ENCODE measurements around the gene FHAD1.

- TF ChIP-seq TEAD4 (IDR thresholded peaks at IDR 0.05) = no peak
- TF ChIP-seq YY1 (IDR thresholded peaks at IDR 0.05; ENCODE audit: low read depth) = no peak
- TF ChIP-seq EP300 (IDR thresholded peaks at IDR 0.05; ENCODE audit: borderline replicate concordance) = no peak
- TF ChIP-seq, protein P1, sequence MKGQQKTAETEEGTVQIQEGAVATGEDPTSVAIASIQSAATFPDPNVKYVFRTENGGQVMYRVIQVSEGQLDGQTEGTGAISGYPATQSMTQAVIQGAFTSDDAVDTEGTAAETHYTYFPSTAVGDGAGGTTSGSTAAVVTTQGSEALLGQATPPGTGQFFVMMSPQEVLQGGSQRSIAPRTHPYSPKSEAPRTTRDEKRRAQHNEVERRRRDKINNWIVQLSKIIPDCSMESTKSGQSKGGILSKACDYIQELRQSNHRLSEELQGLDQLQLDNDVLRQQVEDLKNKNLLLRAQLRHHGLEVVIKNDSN (IDR thresholded peaks at IDR 0.05) = no peak
- TF ChIP-seq MAX (IDR thresholded peaks at IDR 0.05) = no peak
- TF ChIP-seq CREB1 (IDR thresholded peaks at IDR 0.05; ENCODE audit: low read depth) = no peak
- TF ChIP-seq, protein P2, sequence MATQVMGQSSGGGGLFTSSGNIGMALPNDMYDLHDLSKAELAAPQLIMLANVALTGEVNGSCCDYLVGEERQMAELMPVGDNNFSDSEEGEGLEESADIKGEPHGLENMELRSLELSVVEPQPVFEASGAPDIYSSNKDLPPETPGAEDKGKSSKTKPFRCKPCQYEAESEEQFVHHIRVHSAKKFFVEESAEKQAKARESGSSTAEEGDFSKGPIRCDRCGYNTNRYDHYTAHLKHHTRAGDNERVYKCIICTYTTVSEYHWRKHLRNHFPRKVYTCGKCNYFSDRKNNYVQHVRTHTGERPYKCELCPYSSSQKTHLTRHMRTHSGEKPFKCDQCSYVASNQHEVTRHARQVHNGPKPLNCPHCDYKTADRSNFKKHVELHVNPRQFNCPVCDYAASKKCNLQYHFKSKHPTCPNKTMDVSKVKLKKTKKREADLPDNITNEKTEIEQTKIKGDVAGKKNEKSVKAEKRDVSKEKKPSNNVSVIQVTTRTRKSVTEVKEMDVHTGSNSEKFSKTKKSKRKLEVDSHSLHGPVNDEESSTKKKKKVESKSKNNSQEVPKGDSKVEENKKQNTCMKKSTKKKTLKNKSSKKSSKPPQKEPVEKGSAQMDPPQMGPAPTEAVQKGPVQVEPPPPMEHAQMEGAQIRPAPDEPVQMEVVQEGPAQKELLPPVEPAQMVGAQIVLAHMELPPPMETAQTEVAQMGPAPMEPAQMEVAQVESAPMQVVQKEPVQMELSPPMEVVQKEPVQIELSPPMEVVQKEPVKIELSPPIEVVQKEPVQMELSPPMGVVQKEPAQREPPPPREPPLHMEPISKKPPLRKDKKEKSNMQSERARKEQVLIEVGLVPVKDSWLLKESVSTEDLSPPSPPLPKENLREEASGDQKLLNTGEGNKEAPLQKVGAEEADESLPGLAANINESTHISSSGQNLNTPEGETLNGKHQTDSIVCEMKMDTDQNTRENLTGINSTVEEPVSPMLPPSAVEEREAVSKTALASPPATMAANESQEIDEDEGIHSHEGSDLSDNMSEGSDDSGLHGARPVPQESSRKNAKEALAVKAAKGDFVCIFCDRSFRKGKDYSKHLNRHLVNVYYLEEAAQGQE (IDR thresholded peaks at IDR 0.05; ENCODE audit: low read depth) = no peak
- TF ChIP-seq CEBPB (IDR thresholded peaks at IDR 0.05) = no peak
Measured at GRCh38 chr1:15422871-15423270, 175.8 kb downstream of the FHAD1 start.
